Large intestine (tissue), 12 donors: Measurements from ENCODE around the gene AS3MT. TPM values are rescaled to one million over a fixed set of nuclear protein-coding genes. Genes with fewer than 3 reads are reported as not detected.
"Not testable (repeated sequence)": the region's sequence is repeated elsewhere in the genome, so short reads cannot be mapped to it uniquely, and the experiment has no call there.

Experiments
- DNase-seq, 2 donors: peaks; one replicate each; pipeline versions ENCODE4 v3.0.0 to v3.0.0-alpha.2; 2013
- H3K27ac ChIP-seq: one replicate; pipeline ENCODE4 v1.5.1; 2013; ENCODE audit warnings: low read length
- H3K27me3 ChIP-seq: 2 replicates; pipeline ENCODE4 v1.6.1; 2013; ENCODE audit warnings: low read length; ENCODE audit not compliant: control insufficient read depth, insufficient read depth
- H3K36me3 ChIP-seq: 2 replicates; pipeline ENCODE4 v1.6.1; 2013; ENCODE audit warnings: low read length; ENCODE audit not compliant: control insufficient read depth, insufficient read depth
- H3K4me1 ChIP-seq: one replicate; pipeline ENCODE4 v1.6.1; 2013; ENCODE audit warnings: low read length; ENCODE audit not compliant: control insufficient read depth, insufficient read depth
- H3K4me3 ChIP-seq: one replicate; pipeline ENCODE4 v1.5.1; 2013; ENCODE audit warnings: low read length
- H3K9me3 ChIP-seq: one replicate; pipeline ENCODE4 v1.6.1; 2013; ENCODE audit warnings: mild to moderate bottlenecking, low read depth, low read length, moderate library complexity; ENCODE audit not compliant: control insufficient read depth
- WGBS: methylation state at CpG from one replicate; pipeline ENCODE4 v1.1.5; 2013; ENCODE audit warnings: low lambda C conversion rate; ENCODE audit not compliant: insufficient coverage; 5-methylcytosine and 5-hydroxymethylcytosine counted together
- long read RNA-seq, 11 donors: transcript quantifications; one replicate each; lab custom pipeline, GENCODE V29; 2026
- polyA plus RNA-seq: library from polyadenylated mRNA; unstranded; fragments of 120-200 nt; gene quantifications from one replicate; pipeline ENCODE4 v1.2.1, GENCODE V29; 2013

The AS3MT gene
- 15.5 TPM for polyA plus RNA-seq
- long read RNA-seq, donor 1, partial matches to known transcripts: 0 of 1 reads
- long read RNA-seq, donor 1, other reads (novel, unspliced or antisense): 0 of 1 reads
- long read RNA-seq, donor 2, partial matches to known transcripts: 0 of 4 reads
- long read RNA-seq, donor 2, other reads (novel, unspliced or antisense): 0 of 4 reads
- long read RNA-seq, donor 3: 0 reads
- long read RNA-seq, donor 4: 0 reads
- long read RNA-seq, donor 5: 0 reads
- long read RNA-seq, donor 6, partial matches to known transcripts: 9 of 10 reads
- long read RNA-seq, donor 6, other reads (novel, unspliced or antisense): 0 of 10 reads
- long read RNA-seq, donor 7: 0 reads
- long read RNA-seq, donor 8: 0 reads
- long read RNA-seq, donor 9, partial matches to known transcripts: 0 of 2 reads
- long read RNA-seq, donor 9, other reads (novel, unspliced or antisense): 0 of 2 reads
- long read RNA-seq, donor 10: 0 reads
- long read RNA-seq, donor 11: 0 reads

- peaks cover 6% of the 10 kb centered on the region for H3K4me1 ChIP-seq
- no peaks in the 10 kb centered on the region for H3K27me3 ChIP-seq
- no peaks in the 10 kb centered on the region for H3K36me3 ChIP-seq
- no peaks in the 10 kb centered on the region for H3K9me3 ChIP-seq
- H3K4me3 ChIP-seq: peak within 1 kb of the TSS; percentile 45
- H3K27ac ChIP-seq: peak within 1 kb of the TSS; percentile 29
- WGBS: no CpG with 5 or more reads among the region's 63 CpGs
- peak; percentile 38 to 86 for DNase-seq
These were observed at the start of gene AS3MT for GRCh38 chr10:102869258-102870198. AS3MT (plus strand) TSS chr10:102869470; CDS start chr10:102869593, 123 bp downstream.

- 100% methylated on average over 2 of the region's 5 CpGs for whole genome bisulfite sequencing
- DNase-seq, H3K4me1 ChIP-seq, H3K36me3 ChIP-seq, H3K27me3 ChIP-seq, H3K4me3 ChIP-seq, H3K27ac ChIP-seq, H3K9me3 ChIP-seq: not testable (repeated sequence)
These were observed 49.3 kb upstream of the AS3MT start for GRCh38 chr10:102820008-102820407.

GRCh38 chr10:102822222-102822621 lies 47.0 kb upstream of the AS3MT start:
- WGBS: no CpG with 5 or more reads among the region's 12 CpGs
- Histone ChIP-seq H3K4me3 (no peak overlapping the region), H3K9me3 (no peaks in the 10 kb centered on the region), H3K27ac (no peak overlapping the region), H3K27me3 (no peaks in the 10 kb centered on the region), H3K4me1 (no peaks in the 10 kb centered on the region), H3K36me3 (no peaks in the 10 kb centered on the region)
- DNase-seq: no peak

GRCh38 chr10:102824664-102825063 lies 44.6 kb upstream of the AS3MT start:
- WGBS: no CpG with 5 or more reads among the region's 4 CpGs
- Histone ChIP-seq H3K36me3 (no peaks in the 10 kb centered on the region), H3K9me3 (no peaks in the 10 kb centered on the region), H3K4me1 (no peaks in the 10 kb centered on the region), H3K27me3 (no peaks in the 10 kb centered on the region), H3K4me3 (no peak overlapping the region), H3K27ac (no peak overlapping the region)
- no peak for DNase-seq

GRCh38 chr10:102826148-102826796 lies 43.0 kb upstream of the AS3MT start:
- DNase-seq: no peak
- H3K4me1 ChIP-seq: no peaks in the 10 kb centered on the region
- H3K27me3 ChIP-seq: no peaks in the 10 kb centered on the region
- no peaks in the 10 kb centered on the region for H3K9me3 ChIP-seq
- no peak overlapping the region for H3K27ac ChIP-seq
- H3K4me3 ChIP-seq: no peak overlapping the region
- no peaks in the 10 kb centered on the region for H3K36me3 ChIP-seq
- WGBS: no CpG with 5 or more reads among the region's 9 CpGs

- Histone ChIP-seq H3K36me3 (no peaks in the 10 kb centered on the region), H3K27me3 (no peaks in the 10 kb centered on the region)
These were observed 41.7 kb upstream of the AS3MT start for GRCh38 chr10:102827597-102827975.

GRCh38 chr10:102831322-102832071 lies 37.8 kb upstream of the AS3MT start:
- no peak overlapping the region for H3K27ac ChIP-seq
- H3K27me3 ChIP-seq: no peaks in the 10 kb centered on the region
- peaks cover 2% of the 10 kb centered on the region for H3K4me1 ChIP-seq
- H3K36me3 ChIP-seq: no peaks in the 10 kb centered on the region
- no CpG with 5 or more reads among the region's 16 CpGs for WGBS
- peak; percentile 56 to 71 for DNase-seq
- no peaks in the 10 kb centered on the region for H3K9me3 ChIP-seq
- H3K4me3 ChIP-seq: no peak overlapping the region

More at GRCh38 chr10:102827597-102827975, 41.7 kb upstream of the AS3MT start:
- no peak overlapping the region for H3K4me3 ChIP-seq
- H3K9me3 ChIP-seq: no peaks in the 10 kb centered on the region
- H3K27ac ChIP-seq: no peak overlapping the region
- WGBS: no CpG with 5 or more reads among the region's 5 CpGs
- DNase-seq: no peak
- H3K4me1 ChIP-seq: no peaks in the 10 kb centered on the region

- Histone ChIP-seq H3K27ac (no peak overlapping the region), H3K4me3 (no peak overlapping the region), H3K4me1 (peaks cover 2% of the 10 kb centered on the region), H3K9me3 (peaks cover 2% of the 10 kb centered on the region), H3K27me3 (no peaks in the 10 kb centered on the region), H3K36me3 (no peaks in the 10 kb centered on the region)
- WGBS: no CpG with 5 or more reads among the region's 14 CpGs
- DNase-seq: no peak
These were observed 37.0 kb upstream of the AS3MT start for GRCh38 chr10:102832248-102832647.

GRCh38 chr10:102832987-102833386 lies 36.3 kb upstream of the AS3MT start:
- WGBS: no CpG with 5 or more reads among the region's 4 CpGs
- Histone ChIP-seq H3K27ac (no peak overlapping the region), H3K36me3 (no peaks in the 10 kb centered on the region)

More at GRCh38 chr10:102832987-102833386, 36.3 kb upstream of the AS3MT start:
- H3K27me3 ChIP-seq: no peaks in the 10 kb centered on the region
- DNase-seq: no peak
- H3K4me1 ChIP-seq: peaks cover 2% of the 10 kb centered on the region
- peaks cover 9% of the 10 kb centered on the region for H3K9me3 ChIP-seq
- no peak overlapping the region for H3K4me3 ChIP-seq
